HG03064 (cell line): ENCODE results near the gene SCGN.

Experiments used
- ATAC-seq: cut with Tn5 transposase; IDR thresholded peaks from one replicate; pipeline ENCODE4 v1.9.1; 2021; ENCODE audit warnings: low read depth; ENCODE audit not compliant: unreplicated experiment

SCGN gene

DNA sequence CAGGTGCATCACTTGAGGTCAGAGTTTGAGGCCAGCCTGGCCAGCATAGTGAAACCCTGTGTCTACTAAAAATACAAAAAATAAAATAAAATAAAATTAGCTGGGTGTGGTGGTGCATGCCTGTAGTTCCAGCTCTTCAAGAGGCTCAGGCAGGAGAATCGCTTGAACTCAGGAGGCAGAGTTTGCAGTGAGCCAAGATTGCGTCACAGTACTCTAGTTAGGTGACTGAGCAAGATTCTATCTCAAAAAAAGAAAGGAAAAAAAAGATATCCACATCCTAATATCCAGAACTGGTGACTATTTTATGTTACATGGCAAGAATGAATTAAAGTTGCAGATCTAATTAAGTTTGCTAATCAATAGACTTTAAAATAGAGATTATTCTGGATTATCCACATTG, 32.5 kb downstream of the SCGN start:
- ATAC-seq: no peak

DNA sequence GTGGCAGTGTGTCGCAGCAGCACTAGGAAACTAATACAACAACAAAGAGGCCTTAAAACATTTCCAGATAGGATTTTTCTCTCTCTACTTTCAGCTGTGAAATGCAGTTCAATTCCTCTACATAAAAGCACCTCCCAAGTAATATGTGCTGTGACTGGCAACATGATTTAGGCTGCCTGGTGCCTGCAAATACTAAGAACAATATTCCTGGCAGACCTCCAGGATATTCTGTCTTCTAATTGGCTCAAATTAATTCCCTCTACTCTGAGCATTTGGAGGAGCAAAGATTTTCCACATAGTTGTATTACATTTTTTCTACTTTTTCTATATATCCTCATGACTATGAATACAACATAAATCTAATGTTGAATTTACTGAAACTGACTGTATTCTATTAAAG, 33.2 kb downstream of the SCGN start:
- no peak for ATAC-seq

DNA sequence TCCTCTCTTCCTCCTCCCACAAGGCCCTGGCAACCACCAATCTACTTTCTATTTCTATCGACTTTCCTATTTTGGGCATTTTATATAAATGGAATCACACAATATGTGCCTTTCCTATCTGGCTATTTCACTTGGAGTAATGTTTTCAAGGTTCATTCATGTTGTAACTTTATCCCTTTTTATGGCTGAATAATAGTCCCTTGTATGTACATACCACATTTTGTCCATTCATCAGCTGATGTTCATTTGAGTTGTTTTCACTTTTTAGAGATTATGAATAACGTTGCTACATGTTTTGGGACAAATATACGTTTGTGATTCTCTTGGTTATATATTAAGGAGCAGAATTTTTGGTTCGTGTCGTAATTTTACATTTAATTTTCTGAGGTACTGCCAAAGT, 33.9 kb downstream of the SCGN start:
- no peak for ATAC-seq

DNA sequence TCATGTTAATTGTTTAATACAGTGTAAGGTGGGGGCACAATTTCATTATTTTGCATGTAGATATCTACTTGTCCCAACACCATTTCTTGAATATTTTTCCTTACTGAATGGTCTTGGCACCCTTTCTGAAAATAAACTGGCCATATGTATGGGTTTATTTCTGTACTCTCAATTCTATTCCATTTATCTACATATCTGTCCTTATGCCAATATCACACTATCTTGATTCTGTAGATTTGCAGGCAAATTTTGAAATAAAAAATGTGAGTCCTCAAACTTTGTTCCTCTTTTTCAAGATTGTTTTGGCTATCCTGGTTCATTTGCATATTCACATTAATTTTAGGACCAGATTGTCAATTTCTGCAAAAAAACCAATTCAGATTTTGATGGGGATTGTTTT, 34.8 kb downstream of the SCGN start:
- no peak for ATAC-seq

DNA sequence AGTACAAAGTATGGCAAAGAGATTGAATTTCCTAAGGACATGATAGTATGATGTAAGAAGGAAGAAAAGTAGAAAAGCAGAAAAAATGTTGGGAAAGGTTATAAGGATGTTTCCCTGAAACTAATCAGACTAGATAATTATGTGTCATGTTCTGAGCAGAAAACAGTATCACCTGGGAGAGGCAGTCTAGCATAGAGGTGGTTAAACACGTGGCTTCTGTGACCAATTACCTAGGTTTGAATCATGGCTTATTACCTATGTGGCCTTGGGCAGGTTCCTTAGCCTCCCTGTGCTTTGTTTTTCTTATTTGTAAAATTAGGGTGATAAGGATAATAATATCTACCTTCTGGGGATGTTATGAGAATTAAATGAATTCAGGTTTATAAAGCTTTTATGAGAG, 38.0 kb downstream of the SCGN start:
- no peak for ATAC-seq

DNA sequence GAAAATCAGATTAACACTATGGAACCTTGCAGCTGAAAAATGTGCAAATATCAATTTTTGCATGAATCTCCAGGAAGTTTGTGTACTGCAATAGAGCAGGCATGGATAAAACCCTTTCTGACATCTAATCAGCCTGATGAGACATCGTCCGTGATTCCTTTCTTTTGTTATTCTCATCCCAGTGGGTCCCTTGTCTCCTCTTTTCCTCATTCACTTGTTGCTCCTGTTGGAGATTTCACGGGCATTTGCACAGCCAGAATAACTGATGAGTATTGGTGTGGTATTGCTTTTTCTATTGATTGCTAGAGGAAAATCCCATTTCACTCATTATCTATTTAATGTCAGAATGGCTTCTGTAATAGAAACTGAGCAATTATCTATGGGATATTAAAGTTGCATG, 39.9 kb downstream of the SCGN start:
- ATAC-seq: no peak

DNA sequence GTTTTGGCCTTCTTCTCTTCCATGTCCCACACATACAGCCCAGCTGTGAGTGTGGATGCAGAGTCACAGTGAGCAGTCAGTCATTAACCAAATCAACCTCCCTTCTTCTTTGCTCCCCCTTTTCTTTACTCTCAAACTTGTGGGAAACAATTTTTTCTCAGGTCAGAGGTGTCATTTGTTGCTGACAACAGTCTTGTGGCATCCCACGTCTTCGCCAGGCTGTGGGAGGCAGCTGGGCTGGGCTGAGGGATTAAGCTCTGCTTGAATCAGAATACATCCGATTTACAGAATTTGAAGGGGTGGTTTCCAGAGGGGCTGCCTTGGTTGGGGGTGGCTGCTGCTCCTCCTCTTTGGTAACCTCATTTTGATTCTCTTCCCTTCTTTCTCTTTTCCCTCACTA, 40.5 kb downstream of the SCGN start:
- ATAC-seq: no peak

DNA sequence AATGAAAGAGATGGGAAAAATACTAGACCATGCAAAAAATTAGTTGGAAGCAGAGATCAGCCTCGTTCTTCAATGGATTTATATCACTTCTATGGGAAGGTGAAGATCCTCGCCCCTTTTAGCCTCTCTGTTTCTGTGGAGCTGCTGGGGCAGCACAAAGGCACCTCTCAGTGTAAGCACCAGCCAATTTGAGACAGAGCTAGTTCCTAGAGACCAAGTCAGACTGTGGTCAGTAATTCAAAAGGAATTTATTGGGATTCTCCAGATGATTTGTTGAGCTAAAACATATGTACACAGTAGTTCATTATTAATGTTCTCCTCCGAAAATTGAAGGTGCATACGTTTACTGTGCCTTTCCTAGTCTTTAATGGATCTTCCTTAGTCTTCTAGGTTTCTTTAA, 42.4 kb downstream of the SCGN start:
- ATAC-seq: no peak

DNA sequence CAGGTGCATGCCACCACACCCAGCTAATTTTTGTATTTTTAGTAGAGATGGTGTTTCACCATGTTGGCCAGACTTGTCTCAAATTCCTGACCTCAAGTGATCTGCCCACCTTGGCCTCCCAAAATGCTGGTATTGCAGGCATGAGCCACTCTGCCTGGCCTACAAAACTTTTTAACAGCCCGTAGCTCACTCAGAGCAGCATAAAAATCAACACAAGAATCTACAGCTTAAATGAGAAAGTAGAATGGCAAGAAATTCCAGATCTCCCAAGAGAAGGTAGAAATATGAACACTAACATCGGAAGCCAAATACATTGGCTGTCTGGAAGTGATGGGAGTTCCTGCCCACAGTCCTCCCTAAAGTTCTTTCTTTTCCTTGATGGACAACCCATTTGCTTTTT, 43.7 kb downstream of the SCGN start:
- ATAC-seq: no peak

DNA sequence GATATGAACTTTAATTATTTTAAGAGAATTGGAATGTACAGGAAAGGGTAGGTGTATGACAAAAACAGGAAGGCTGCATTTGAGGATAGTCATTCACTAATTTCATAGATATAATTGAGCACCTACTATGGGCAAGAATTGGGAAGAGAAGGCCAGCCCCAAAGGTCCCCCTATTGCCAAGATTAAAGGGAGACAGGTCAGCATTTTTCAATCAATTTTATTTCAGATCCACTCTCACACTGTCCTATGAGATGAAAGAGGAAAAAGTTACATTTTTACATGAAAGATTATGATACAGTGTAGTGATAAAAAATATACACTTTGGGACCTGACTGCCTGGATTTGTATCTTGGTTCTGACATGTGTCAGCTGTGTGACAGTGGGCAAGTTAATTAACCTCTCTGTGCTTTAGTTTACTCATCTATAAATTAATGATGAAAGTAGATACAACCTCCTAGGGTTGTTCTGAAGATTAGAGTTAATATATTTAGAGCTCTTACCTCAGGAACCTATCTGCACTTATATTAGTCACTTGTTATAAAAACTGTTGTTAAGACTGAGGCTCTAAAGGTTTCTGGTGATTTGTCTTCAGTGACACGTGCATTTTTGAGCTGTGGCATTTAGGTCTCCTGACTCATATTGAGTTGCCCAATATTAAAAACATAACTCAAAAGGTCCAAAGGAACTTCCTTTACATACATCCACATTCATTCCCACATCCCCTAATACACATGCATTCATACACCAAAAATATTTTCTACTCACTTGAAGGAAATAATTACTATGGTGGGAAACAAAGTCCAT, 45.7 kb downstream of the SCGN start:
- no peak for ATAC-seq

DNA sequence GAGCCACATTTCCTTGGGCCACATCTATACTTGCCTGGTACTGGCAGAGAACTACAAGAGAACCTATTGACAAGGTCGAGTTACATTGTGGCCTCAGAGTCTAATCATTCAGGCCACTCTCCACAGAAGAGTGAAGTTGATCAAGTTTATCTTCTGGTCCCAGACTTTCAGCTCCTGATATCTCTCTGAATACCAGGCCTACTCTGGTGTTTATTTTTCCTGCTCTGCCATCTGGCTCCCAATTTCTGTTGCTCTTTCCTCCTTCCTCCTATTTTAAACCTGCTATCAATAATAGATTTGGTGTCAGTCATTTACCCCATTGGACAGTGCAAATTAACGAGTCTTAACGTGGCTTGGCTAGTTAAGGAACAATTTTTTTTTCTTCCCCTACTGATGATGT, 46.6 kb downstream of the SCGN start:
- no peak for ATAC-seq

DNA sequence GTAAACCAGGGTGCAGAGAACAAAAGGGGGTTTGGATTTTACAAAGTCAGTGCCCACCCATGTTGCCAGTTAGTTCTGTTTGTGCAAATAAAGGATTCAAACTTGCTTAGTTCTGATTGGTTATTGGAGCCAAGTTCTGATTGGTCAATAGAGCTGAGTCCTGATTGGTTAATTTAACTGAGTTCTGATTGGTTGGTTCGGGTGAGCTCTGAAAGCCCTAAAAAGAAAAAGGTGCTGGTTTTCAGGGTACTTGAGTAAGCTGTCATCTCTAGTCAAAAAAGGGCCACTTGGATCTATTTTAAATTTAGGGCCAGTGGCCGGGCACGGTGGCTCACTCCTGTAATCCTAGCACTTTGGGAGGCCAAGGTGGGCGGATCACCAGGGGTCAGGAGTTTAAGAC, 47.6 kb downstream of the SCGN start:
- no peak for ATAC-seq

DNA sequence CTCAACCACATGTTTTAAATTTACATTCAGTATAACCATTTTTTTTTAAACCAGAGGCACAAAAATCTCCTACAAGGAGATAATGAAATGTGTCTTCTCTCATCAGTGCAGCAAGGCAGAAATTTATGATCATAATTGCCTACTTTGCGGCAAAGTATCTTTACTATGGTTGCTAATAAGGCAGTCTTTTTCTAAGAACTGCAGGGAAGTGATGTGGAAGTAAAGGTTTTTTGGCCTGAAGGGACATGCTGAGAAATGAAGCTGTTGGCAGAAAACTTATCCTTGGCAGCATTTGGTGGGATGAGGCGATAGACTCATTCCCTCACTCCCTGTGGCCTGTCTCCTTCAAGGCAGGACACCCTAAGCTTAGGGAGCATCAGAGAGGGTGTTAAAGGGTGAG, 48.7 kb downstream of the SCGN start:
- ATAC-seq: no peak

DNA sequence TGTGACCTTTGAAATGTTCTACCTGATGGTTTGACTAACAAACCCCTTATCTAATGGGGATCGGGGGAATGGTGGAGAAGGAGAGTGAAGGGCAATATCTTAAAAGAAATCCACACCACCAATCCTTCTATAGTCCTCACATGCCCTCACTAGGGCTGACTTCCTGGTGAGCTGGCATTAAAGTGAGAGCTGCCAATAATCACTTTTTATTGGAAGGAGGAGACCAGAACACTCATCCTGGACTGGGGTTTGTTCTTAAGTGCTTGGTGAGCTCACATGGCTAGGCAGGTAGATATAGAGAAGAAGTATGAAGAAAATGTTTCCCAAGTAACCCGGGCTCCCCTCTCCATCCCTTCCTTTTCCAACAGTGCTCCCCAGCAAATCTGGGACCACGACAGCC, 49.8 kb downstream of the SCGN start:
- ATAC-seq: no peak

DNA sequence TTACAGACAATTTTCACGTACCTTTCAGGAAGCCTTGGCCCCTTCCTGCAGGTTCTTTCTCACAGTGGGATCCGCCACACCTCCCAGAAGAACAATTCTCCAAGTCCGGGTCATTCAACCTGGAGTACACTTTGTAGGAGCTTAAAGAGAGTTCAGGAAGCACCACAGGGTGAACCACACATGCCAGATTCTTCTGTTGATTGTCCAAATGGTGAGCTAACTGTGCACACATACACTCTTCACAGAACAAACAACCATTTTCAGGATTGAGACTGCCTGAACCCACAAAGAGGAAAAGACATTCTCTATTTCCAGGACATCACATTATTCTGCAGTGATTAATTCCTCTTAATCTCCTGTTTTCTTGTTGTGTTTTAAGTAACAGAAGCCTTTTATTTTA, 51.0 kb downstream of the SCGN start:
- ATAC-seq: no peak

DNA sequence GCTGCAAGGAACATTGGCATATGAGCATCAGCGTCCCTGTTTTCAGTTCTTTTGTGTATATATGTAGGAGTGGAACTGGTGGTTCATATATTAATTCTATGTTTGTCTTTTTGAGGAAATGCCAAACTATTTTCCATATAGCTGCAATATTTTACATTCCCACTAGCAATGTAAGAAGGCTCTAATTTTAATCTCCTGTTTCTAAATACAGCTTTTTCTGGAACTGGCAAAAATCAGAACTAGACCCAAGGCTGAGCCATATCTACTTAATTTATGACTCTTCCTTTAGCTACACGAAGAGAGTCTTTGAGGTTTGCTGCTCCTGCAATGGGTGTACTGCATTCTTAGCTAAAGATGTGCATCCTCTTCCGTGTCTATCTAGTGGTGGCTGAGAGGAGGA, 52.0 kb downstream of the SCGN start:
- ATAC-seq: no peak

DNA sequence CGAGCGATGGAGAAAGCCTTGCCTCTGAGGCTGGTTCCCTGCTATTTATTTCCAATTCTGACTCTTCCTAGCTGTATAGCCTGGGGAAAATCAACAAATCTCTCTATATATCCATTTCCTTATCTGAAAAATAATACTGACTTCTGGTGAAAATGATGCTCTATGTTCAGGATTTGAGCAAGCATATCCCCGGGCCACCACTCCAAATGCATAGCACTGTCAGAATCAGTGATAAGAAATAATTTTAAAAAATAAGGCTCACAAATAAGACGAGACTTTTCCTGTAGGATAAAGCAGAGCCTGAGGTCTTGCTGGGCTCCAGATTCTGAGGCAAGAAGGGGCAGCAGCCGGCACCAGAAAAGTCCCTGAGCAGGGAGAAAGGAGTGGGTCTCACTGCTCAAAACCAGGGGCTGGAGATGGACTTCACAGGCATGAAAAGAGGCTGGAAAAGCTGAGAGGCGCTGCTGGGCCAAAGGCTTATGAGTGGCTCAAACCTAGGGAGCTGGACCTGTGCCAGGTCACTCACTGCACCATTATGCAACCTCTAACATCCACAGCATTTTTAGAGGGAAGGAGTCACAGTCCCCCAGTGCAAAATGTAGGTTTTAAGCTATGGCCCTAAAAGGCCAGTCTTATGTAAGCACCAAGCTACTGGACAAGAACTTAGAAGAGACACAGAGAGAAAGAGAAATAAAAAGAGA, 54.4 kb downstream of the SCGN start:
- ATAC-seq: no peak

DNA sequence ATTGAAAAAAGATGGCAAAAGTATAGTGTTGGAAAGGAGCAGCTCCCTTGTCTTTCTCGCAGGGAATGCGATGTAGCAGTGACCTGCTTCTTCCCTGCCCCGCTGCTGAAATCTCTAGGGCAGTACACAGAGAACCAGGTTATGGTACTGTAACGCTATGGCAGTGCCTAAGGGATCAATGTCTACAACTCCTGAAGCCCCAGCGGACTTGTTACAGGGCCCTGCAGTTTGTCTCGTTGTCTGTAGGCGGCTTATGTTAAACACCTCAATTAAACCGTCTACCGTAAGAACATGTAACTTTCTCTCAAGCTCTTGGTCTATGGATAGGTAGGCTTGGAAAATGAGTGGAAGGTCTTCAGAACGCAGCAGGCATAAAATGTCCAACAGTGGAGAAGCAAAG, 57.7 kb downstream of the SCGN start:
- no peak for ATAC-seq

DNA sequence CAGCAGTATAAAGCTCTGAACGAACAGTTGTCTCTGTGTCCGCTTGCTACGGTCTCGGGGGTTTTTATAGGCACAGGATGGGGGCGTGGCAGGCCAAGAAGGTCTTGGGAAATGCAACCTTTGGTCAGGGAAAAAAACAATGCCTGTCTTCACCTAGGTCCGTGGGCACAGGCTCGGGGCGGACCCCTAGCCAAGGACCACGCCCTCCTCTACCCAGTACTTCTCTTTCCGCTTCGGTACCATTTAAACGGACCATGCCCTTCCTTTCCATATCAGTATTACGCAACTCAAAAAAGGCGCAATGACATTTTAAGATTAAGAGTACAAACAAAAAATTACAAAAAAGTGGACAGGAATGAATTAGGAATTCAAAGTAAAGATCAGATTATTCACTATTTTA, 58.3 kb downstream of the SCGN start:
- no peak for ATAC-seq

DNA sequence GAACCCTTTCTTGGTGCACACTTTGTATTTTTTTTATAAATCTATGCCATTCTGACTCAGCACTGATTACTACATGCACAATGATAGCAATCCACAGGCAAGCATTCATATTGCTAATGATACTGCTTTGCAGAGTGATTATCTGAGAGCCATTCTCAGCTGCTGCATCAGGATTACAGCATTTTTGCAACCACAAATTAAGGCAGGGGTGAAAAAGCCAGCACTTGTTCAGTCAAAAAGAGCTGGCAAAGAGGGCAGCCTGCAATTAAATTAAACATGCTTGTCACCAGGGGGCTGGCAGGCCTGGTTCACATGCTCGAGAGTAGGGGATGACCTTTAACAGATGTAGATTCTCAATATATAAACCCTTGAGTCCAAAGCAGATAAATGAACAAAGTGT, 61.8 kb downstream of the SCGN start:
- no peak for ATAC-seq

DNA sequence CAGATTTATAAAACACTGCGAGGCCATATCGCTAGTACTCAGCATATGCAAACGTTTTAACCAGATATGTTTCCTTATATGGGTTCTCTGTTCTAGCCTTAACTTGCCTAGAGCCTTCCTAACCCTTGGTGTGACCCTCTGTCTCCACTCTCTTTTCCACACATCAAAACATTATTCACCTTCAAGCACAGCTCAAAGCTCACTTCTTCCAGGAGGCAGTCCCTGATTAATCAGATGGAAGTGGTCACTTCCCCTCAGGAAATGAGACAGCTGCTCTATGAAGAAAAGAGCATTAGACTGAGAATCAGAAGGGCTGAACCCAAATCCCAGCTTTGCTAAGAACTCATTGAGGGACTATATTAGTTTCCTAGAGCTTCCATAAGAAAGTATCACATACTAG, 62.8 kb downstream of the SCGN start:
- ATAC-seq: no peak

DNA sequence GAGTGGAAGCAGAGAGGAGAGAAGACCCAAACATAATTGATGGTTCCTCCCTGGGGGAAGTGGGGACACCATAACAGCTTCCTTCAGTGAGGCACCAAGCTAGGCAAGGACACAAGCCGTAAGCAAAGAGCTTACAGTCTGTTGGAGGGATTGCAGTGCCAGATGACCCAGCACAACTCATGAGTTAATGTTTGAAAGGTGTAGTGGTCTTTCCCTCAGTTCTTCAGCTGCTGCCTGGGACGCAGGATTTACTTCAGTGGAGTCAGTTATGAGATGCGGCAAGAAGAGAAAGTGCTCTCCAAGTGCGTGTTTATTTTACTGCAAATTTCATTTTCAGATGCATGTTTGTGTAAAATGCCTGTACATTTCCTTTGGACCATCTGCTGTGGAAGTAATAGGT, 63.8 kb downstream of the SCGN start:
- no peak for ATAC-seq
